Measurements from ENCODE around the gene RALGAPA1.
A peak's percentile ranks its signal among the peaks of the same experiment; 100 is the strongest.
"Not testable (repeated sequence)": the region's sequence is repeated elsewhere in the genome, so short reads cannot be mapped to it uniquely, and the experiment has no call there.

Gene RALGAPA1

GRCh38 chr14:35808638-35809563 lies at the start of gene RALGAPA1:
Gene RALGAPA1 (minus strand): TSS chr14:35809295. CDS start chr14:35808835, 460 bp downstream.
- not testable (repeated sequence) for H3K27me3 ChIP-seq (ENCODE audit: control insufficient read depth in 1 of 2, insufficient read depth in 2 of 2, low read length in 2 of 2); H3K36me3 ChIP-seq (ENCODE audit: control insufficient read depth in 2 of 2, insufficient read depth in 2 of 2, low read length in 2 of 2); H3K4me1 ChIP-seq (ENCODE audit: control insufficient read depth, insufficient read depth, low read length); H3K9me3 ChIP-seq (ENCODE audit: control insufficient read depth in 2 of 2, low read length in 2 of 2)
- H3K4me3 ChIP-seq (ENCODE audit: low read length in 2 of 2) = peak within 1 kb of the TSS; percentile 80 to 86
- peak within 1 kb of the TSS; percentile 80 for H3K27ac ChIP-seq (ENCODE audit: low read length)
- H3K9ac ChIP-seq (ENCODE audit: low read length in 2 of 2) = peak within 1 kb of the TSS; percentile 70 to 79

DNA sequence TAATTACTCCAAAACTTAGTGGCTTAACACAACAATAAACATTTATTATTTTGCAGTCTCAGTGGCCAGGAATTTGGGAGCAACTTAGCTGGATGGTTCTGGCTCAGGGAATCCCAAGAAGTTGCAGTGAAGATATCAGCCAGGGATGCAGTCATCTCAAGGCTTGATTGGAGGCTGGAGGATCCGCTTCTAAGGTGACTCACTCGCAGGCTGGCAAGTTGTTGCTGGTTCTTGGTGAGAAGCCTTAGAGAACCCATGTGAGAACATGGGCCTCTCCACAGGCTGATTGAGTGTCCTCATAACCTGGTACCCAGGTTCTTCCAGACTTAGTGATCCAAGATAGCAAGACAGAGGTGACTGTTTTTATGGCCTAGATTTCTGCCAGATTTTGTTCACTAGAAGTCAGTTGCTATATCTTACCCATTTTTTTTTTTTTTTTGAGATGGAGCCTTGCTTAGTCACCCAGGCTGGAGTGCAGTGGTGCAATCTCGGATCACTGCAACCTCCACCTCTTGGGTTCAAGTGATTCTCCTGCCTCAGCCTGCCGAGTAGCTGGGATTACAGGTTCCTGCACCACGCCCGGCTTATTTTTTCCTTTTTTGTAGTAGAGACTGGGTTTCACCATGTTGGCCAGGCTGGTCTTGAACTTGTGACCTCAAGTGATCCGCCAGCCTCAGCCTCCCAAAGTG lies 49.6 kb upstream of the RALGAPA1 start:
- Histone ChIP-seq H3K9me3 (ENCODE audit: control insufficient read depth in 2 of 2, low read length in 2 of 2) (no peaks in the 10 kb centered on the region), H3K27me3 (ENCODE audit: control insufficient read depth in 1 of 2, insufficient read depth in 2 of 2, low read length in 2 of 2) (no peaks in the 10 kb centered on the region)

DNA sequence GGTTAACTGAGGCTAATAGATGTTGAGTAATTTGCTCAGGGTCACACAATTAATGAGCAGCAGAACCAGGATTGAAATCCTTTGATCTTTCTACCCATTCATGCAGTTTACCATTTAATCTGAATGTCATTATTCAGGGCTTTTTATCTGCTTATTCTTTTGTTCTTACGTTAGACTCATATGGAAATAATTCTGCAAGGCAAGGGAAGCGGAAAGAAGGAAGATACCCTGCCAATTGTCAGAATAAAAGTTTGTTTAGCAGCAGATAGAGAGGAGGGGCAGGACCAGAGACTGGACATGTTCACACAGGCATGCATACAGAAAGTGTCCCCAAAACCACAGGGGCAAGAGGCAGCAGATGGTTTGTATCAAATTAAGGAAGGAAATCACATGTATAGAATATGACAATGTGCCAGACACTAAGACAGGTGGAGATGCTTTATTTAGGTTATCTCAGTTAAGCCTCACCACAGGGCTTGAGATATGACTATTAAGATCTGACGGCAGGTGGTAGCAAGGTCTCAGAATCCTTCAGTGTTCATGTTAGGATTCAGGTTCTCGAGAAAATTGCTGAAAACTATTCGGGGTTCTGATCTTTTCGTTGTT lies 46.9 kb upstream of the RALGAPA1 start:
- H3K27ac ChIP-seq (ENCODE audit: low read length) = no peak overlapping the region

More for the DNA sequence above, 49.6 kb upstream of the RALGAPA1 start:
- Histone ChIP-seq H3K27ac (ENCODE audit: low read length) (no peak overlapping the region), H3K4me1 (ENCODE audit: control insufficient read depth, insufficient read depth, low read length) (no peaks in the 10 kb centered on the region), H3K9ac (ENCODE audit: low read length in 2 of 2) (no peak overlapping the region), H3K4me3 (ENCODE audit: low read length in 2 of 2) (no peak overlapping the region), H3K36me3 (ENCODE audit: control insufficient read depth in 2 of 2, insufficient read depth in 2 of 2, low read length in 2 of 2) (peaks cover 0 to 6% of the 10 kb centered on the region in 2 donors)

GRCh38 chr14:35854696-35855270 lies 45.7 kb upstream of the RALGAPA1 start:
- H3K27me3 ChIP-seq (ENCODE audit: control insufficient read depth in 1 of 2, insufficient read depth in 2 of 2, low read length in 2 of 2) = no peaks in the 10 kb centered on the region
- no peak overlapping the region for H3K27ac ChIP-seq (ENCODE audit: low read length)
- H3K9ac ChIP-seq (ENCODE audit: low read length in 2 of 2) = no peak overlapping the region
- peaks cover 0 to 4% of the 10 kb centered on the region in 2 donors for H3K9me3 ChIP-seq (ENCODE audit: control insufficient read depth in 2 of 2, low read length in 2 of 2)
- no peaks in the 10 kb centered on the region for H3K4me1 ChIP-seq (ENCODE audit: control insufficient read depth, insufficient read depth, low read length)
- peaks cover 0 to 6% of the 10 kb centered on the region in 2 donors for H3K36me3 ChIP-seq (ENCODE audit: control insufficient read depth in 2 of 2, insufficient read depth in 2 of 2, low read length in 2 of 2)
- no peak overlapping the region for H3K4me3 ChIP-seq (ENCODE audit: low read length in 2 of 2)

More for the DNA sequence above, 46.9 kb upstream of the RALGAPA1 start:
- H3K36me3 ChIP-seq (ENCODE audit: control insufficient read depth in 2 of 2, insufficient read depth in 2 of 2, low read length in 2 of 2) = peaks cover 0 to 6% of the 10 kb centered on the region in 2 donors
- H3K4me3 ChIP-seq (ENCODE audit: low read length in 2 of 2) = no peak overlapping the region
- H3K4me1 ChIP-seq (ENCODE audit: control insufficient read depth, insufficient read depth, low read length) = no peaks in the 10 kb centered on the region
- peaks cover 0 to 4% of the 10 kb centered on the region in 2 donors for H3K9me3 ChIP-seq (ENCODE audit: control insufficient read depth in 2 of 2, low read length in 2 of 2)
- H3K27me3 ChIP-seq (ENCODE audit: control insufficient read depth in 1 of 2, insufficient read depth in 2 of 2, low read length in 2 of 2) = no peaks in the 10 kb centered on the region
- no peak overlapping the region for H3K9ac ChIP-seq (ENCODE audit: low read length in 2 of 2)

DNA sequence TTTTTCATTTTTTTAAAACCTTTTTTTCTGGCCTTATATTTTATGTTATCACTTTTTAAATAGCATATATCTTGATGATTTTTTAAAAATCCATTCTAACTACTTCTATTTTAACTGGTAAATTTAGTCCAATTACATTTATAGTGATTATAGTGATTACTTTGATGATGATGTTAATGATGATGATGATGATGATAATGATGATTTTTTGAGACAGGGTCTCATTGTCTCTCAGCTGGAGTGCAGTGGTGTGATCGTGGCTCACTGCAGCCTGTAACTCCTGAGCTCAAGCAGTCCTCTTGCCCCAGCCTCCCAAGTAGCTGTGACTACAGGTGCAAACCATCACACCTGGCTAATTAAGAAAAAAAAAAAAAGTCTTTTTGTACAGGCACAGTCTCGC lies 44.1 kb upstream of the RALGAPA1 start:
- H3K4me3 ChIP-seq (ENCODE audit: low read length in 2 of 2) = no peak overlapping the region
- H3K9me3 ChIP-seq (ENCODE audit: control insufficient read depth in 2 of 2, low read length in 2 of 2) = peaks cover 0 to 4% of the 10 kb centered on the region in 2 donors
- no peaks in the 10 kb centered on the region for H3K4me1 ChIP-seq (ENCODE audit: control insufficient read depth, insufficient read depth, low read length)
- peaks cover 0 to 3% of the 10 kb centered on the region in 2 donors for H3K36me3 ChIP-seq (ENCODE audit: control insufficient read depth in 2 of 2, insufficient read depth in 2 of 2, low read length in 2 of 2)
- H3K27ac ChIP-seq (ENCODE audit: low read length) = no peak overlapping the region
- no peaks in the 10 kb centered on the region for H3K27me3 ChIP-seq (ENCODE audit: control insufficient read depth in 1 of 2, insufficient read depth in 2 of 2, low read length in 2 of 2)
- no peak overlapping the region for H3K9ac ChIP-seq (ENCODE audit: low read length in 2 of 2)

DNA sequence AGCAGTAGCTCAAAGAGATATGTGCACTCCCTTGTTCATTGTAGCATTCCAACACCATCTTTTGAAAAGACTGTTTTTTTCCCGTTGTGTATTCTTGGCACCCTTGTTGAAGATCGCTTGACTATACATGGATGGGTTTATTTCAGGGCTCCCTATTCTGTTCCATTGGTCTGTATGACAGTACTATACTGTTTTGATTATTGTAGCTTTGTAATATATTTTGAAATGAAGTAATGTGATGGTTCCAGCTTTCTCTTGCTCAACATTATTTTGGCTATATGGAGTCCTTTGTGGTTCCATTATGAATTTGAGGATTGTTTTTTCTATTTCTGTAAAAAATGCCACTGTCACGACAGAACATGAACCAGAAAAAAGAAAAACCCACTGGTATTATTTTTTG lies 42.7 kb upstream of the RALGAPA1 start:
- Histone ChIP-seq H3K27ac (ENCODE audit: low read length) (no peak overlapping the region), H3K4me1 (ENCODE audit: control insufficient read depth, insufficient read depth, low read length) (no peaks in the 10 kb centered on the region), H3K36me3 (ENCODE audit: control insufficient read depth in 2 of 2, insufficient read depth in 2 of 2, low read length in 2 of 2) (peaks cover 0 to 3% of the 10 kb centered on the region in 2 donors), H3K9ac (ENCODE audit: low read length in 2 of 2) (no peak overlapping the region), H3K9me3 (ENCODE audit: control insufficient read depth in 2 of 2, low read length in 2 of 2) (peaks cover 0 to 4% of the 10 kb centered on the region in 2 donors), H3K4me3 (ENCODE audit: low read length in 2 of 2) (no peak overlapping the region), H3K27me3 (ENCODE audit: control insufficient read depth in 1 of 2, insufficient read depth in 2 of 2, low read length in 2 of 2) (no peaks in the 10 kb centered on the region)

- H3K27me3 ChIP-seq (ENCODE audit: control insufficient read depth in 1 of 2, insufficient read depth in 2 of 2, low read length in 2 of 2) = no peaks in the 10 kb centered on the region
- H3K9me3 ChIP-seq (ENCODE audit: control insufficient read depth in 2 of 2, low read length in 2 of 2) = peaks cover 0 to 4% of the 10 kb centered on the region in 2 donors
- H3K4me3 ChIP-seq (ENCODE audit: low read length in 2 of 2) = no peak overlapping the region
- no peak overlapping the region for H3K27ac ChIP-seq (ENCODE audit: low read length)
- H3K4me1 ChIP-seq (ENCODE audit: control insufficient read depth, insufficient read depth, low read length) = no peaks in the 10 kb centered on the region
- no peak overlapping the region for H3K9ac ChIP-seq (ENCODE audit: low read length in 2 of 2)
- H3K36me3 ChIP-seq (ENCODE audit: control insufficient read depth in 2 of 2, insufficient read depth in 2 of 2, low read length in 2 of 2) = peaks cover 2 to 7% of the 10 kb centered on the region in 2 donors
Observed at GRCh38 chr14:35849122-35849521, 40.0 kb upstream of the RALGAPA1 start.

DNA sequence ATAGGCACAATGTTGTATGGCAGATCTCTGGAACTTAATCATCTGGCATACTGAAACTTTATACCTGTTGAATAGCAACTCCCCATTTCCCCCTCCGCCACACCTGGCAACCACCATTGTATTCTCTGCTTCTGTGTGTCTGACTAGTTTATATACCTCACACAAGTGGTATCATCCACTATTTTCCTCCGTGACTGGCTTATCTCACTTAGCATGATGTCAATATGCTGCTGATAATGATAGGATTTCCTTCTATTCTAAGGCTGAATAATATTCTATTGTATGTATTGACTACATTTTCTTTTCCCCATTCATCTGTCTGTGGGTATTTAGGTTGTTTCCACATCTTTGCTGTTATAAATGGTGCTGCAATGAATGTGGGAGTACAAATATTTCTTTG lies 38.5 kb upstream of the RALGAPA1 start:
- no peak overlapping the region for H3K4me3 ChIP-seq (ENCODE audit: low read length in 2 of 2)
- H3K36me3 ChIP-seq (ENCODE audit: control insufficient read depth in 2 of 2, insufficient read depth in 2 of 2, low read length in 2 of 2) = peaks cover 5 to 7% of the 10 kb centered on the region in 2 donors
- peaks cover 0 to 4% of the 10 kb centered on the region in 2 donors for H3K9me3 ChIP-seq (ENCODE audit: control insufficient read depth in 2 of 2, low read length in 2 of 2)
- H3K27ac ChIP-seq (ENCODE audit: low read length) = no peak overlapping the region
- H3K4me1 ChIP-seq (ENCODE audit: control insufficient read depth, insufficient read depth, low read length) = no peaks in the 10 kb centered on the region
- no peaks in the 10 kb centered on the region for H3K27me3 ChIP-seq (ENCODE audit: control insufficient read depth in 1 of 2, insufficient read depth in 2 of 2, low read length in 2 of 2)
- no peak overlapping the region for H3K9ac ChIP-seq (ENCODE audit: low read length in 2 of 2)

- no peaks in the 10 kb centered on the region for H3K9me3 ChIP-seq (ENCODE audit: control insufficient read depth in 2 of 2, low read length in 2 of 2)
- no peaks in the 10 kb centered on the region for H3K27me3 ChIP-seq (ENCODE audit: control insufficient read depth in 1 of 2, insufficient read depth in 2 of 2, low read length in 2 of 2)
- H3K36me3 ChIP-seq (ENCODE audit: control insufficient read depth in 2 of 2, insufficient read depth in 2 of 2, low read length in 2 of 2) = peaks cover 4 to 5% of the 10 kb centered on the region in 2 donors
- H3K27ac ChIP-seq (ENCODE audit: low read length) = no peak overlapping the region
- no peaks in the 10 kb centered on the region for H3K4me1 ChIP-seq (ENCODE audit: control insufficient read depth, insufficient read depth, low read length)
- H3K4me3 ChIP-seq (ENCODE audit: low read length in 2 of 2) = no peak overlapping the region
- no peak overlapping the region for H3K9ac ChIP-seq (ENCODE audit: low read length in 2 of 2)
Observed at GRCh38 chr14:35844494-35844893, 35.4 kb upstream of the RALGAPA1 start.

- H3K36me3 ChIP-seq (ENCODE audit: control insufficient read depth in 2 of 2, insufficient read depth in 2 of 2, low read length in 2 of 2); H3K4me3 ChIP-seq (ENCODE audit: low read length in 2 of 2); H3K9ac ChIP-seq (ENCODE audit: low read length in 2 of 2); H3K27me3 ChIP-seq (ENCODE audit: control insufficient read depth in 1 of 2, insufficient read depth in 2 of 2, low read length in 2 of 2); H3K4me1 ChIP-seq (ENCODE audit: control insufficient read depth, insufficient read depth, low read length); H3K27ac ChIP-seq (ENCODE audit: low read length); H3K9me3 ChIP-seq (ENCODE audit: control insufficient read depth in 2 of 2, low read length in 2 of 2): not testable (repeated sequence)
Observed at GRCh38 chr14:35842245-35842644, 33.1 kb upstream of the RALGAPA1 start.
